SK-N-SH treated with all-trans-retinoic acid at 6 μM for 48 hours (cell line): ENCODE results near the gene CD47.

Experiments
- ATAC-seq: fragments of 200-7000 bp; cut with Tn5 transposase; 3 replicates; pipeline ENCODE4 v1.9.1; 2020; ENCODE audit warnings: mild to moderate bottlenecking, moderate library complexity
- ARNTL ChIP-seq: fragments of 450-650 bp; formaldehyde crosslinking; IDR thresholded peaks from 2 replicates; pipeline ENCODE4 v1.5.0; 2020; ENCODE audit warnings: low read depth, mild to moderate bottlenecking, moderate library complexity, borderline replicate concordance
- BACH2 ChIP-seq: fragments of 250-450 bp; sonication (Bioruptor Pico); IDR thresholded peaks from 2 replicates; pipeline ENCODE4 v1.9.0; 2021; ENCODE audit warnings: mild to moderate bottlenecking, borderline replicate concordance
- CREB5 ChIP-seq: fragments of 250-450 bp; sonication (Bioruptor Pico); IDR thresholded peaks from 2 replicates; pipeline ENCODE4 v1.5.1; 2020; ENCODE audit warnings: low read depth, mild to moderate bottlenecking, moderate library complexity
- CSDC2 ChIP-seq: fragments of 250-450 bp; sonication (Bioruptor Pico); IDR thresholded peaks from 2 replicates; pipeline ENCODE4 v1.5.0; 2020; ENCODE audit warnings: mild to moderate bottlenecking, moderate library complexity
- CSRNP3 ChIP-seq: fragments of 250-450 bp; sonication (Bioruptor Pico); IDR thresholded peaks from 2 replicates; pipeline ENCODE4 v1.5.1; 2021; ENCODE audit warnings: mild to moderate bottlenecking, moderate library complexity
- ESRRG ChIP-seq: fragments of 250-450 bp; sonication (Bioruptor Pico); IDR thresholded peaks from 2 replicates; pipeline ENCODE4 v1.6.1; 2021; ENCODE audit warnings: mild to moderate bottlenecking
- GLIS3 ChIP-seq: fragments of 250-450 bp; sonication (Bioruptor Pico); IDR thresholded peaks from 2 replicates; pipeline ENCODE4 v1.5.0; 2020; ENCODE audit warnings: mild to moderate bottlenecking, moderate library complexity
- ISL1 ChIP-seq: fragments of 250-450 bp; sonication (Bioruptor Pico); IDR thresholded peaks from 2 replicates; pipeline ENCODE4 v2.1.2; 2022; ENCODE audit warnings: mild to moderate bottlenecking, moderate library complexity
- OSR1 ChIP-seq: fragments of 250-450 bp; sonication (Bioruptor Pico); IDR thresholded peaks from 2 replicates; pipeline ENCODE4 v1.8.0; 2022; ENCODE audit warnings: moderate library complexity, mild to moderate bottlenecking, inconsistent platforms
- PPARA ChIP-seq: fragments of 250-450 bp; sonication (Bioruptor Pico); IDR thresholded peaks from 2 replicates; pipeline ENCODE4 v1.5.0; 2020; ENCODE audit warnings: mild to moderate bottlenecking, borderline replicate concordance
- RARB ChIP-seq: fragments of 250-450 bp; sonication (Bioruptor Pico); IDR thresholded peaks from 2 replicates; pipeline ENCODE4 v1.8.0; 2021; ENCODE audit warnings: mild to moderate bottlenecking, moderate library complexity
- SNAI2 ChIP-seq: fragments of 250-450 bp; sonication (Bioruptor Pico); IDR thresholded peaks from 2 replicates; pipeline ENCODE4 v1.5.0; 2020; ENCODE audit warnings: mild to moderate bottlenecking, moderate library complexity
- TCF4 ChIP-seq: fragments of 250-450 bp; sonication (Bioruptor Pico); IDR thresholded peaks from 2 replicates; pipeline ENCODE4 v1.8.0; 2021; ENCODE audit warnings: mild to moderate bottlenecking, moderate library complexity, borderline replicate concordance
- TOX ChIP-seq: fragments of 250-450 bp; sonication (Bioruptor Pico); IDR thresholded peaks from 2 replicates; pipeline ENCODE4 v1.8.0; 2021; ENCODE audit warnings: mild to moderate bottlenecking, moderate library complexity, borderline replicate concordance
- ZC3H10 ChIP-seq: fragments of 250-450 bp; sonication (Bioruptor Pico); IDR thresholded peaks from 2 replicates; pipeline ENCODE4 v1.5.1; 2021; ENCODE audit warnings: mild to moderate bottlenecking, moderate library complexity
- ZFP3 ChIP-seq: fragments of 250-450 bp; sonication (Bioruptor Pico); IDR thresholded peaks from 2 replicates; pipeline ENCODE4 v1.5.0; 2020; ENCODE audit warnings: mild to moderate bottlenecking, moderate library complexity
- ZFP30 ChIP-seq: fragments of 450-650 bp; formaldehyde crosslinking; IDR thresholded peaks from 2 replicates; pipeline ENCODE4 v1.5.0; 2022; ENCODE audit warnings: mild to moderate bottlenecking, moderate library complexity
- ZNF565 ChIP-seq: fragments of 450-650 bp; formaldehyde crosslinking; conservative IDR thresholded peaks from 2 replicates; pipeline ENCODE4 v1.5.0; 2020; ENCODE audit warnings: low read depth, mild to moderate bottlenecking, moderate library complexity
- ZNF70 ChIP-seq: fragments of 450-650 bp; formaldehyde crosslinking; IDR thresholded peaks from 2 replicates; pipeline ENCODE4 v1.5.0; 2020; ENCODE audit warnings: mild to moderate bottlenecking, moderate library complexity
- ZNF8 ChIP-seq: fragments of 450-650 bp; formaldehyde crosslinking; IDR thresholded peaks from 2 replicates; pipeline ENCODE4 v1.5.0; 2020; ENCODE audit warnings: mild to moderate bottlenecking, moderate library complexity
- TF ChIP-seq, protein P1 (sequence below): fragments of 250-450 bp; sonication (Bioruptor Pico); IDR thresholded peaks from 2 replicates; pipeline ENCODE4 v1.5.0; 2020; ENCODE audit warnings: mild to moderate bottlenecking, moderate library complexity
- TF ChIP-seq, protein P2 (sequence below): fragments of 250-450 bp; sonication (Bioruptor Pico); IDR thresholded peaks from 2 replicates; pipeline ENCODE4 v1.8.0; 2020; ENCODE audit warnings: mild to moderate bottlenecking, moderate library complexity, borderline replicate concordance

Gene CD47

GRCh38 chr3:108133048-108133369 lies 42.2 kb upstream of the CD47 start:
- ATAC-seq, result 0 out of 3 replicates have a peak, but pooled peaks have one; percentile 7
- TF ChIP-seq, protein P1, sequence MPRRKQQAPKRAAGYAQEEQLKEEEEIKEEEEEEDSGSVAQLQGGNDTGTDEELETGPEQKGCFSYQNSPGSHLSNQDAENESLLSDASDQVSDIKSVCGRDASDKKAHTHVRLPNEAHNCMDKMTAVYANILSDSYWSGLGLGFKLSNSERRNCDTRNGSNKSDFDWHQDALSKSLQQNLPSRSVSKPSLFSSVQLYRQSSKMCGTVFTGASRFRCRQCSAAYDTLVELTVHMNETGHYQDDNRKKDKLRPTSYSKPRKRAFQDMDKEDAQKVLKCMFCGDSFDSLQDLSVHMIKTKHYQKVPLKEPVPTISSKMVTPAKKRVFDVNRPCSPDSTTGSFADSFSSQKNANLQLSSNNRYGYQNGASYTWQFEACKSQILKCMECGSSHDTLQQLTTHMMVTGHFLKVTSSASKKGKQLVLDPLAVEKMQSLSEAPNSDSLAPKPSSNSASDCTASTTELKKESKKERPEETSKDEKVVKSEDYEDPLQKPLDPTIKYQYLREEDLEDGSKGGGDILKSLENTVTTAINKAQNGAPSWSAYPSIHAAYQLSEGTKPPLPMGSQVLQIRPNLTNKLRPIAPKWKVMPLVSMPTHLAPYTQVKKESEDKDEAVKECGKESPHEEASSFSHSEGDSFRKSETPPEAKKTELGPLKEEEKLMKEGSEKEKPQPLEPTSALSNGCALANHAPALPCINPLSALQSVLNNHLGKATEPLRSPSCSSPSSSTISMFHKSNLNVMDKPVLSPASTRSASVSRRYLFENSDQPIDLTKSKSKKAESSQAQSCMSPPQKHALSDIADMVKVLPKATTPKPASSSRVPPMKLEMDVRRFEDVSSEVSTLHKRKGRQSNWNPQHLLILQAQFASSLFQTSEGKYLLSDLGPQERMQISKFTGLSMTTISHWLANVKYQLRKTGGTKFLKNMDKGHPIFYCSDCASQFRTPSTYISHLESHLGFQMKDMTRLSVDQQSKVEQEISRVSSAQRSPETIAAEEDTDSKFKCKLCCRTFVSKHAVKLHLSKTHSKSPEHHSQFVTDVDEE (CRISPR knock-in tag), result no peak
- no peak for TF ChIP-seq TOX (CRISPR knock-in tag)
- TF ChIP-seq ZFP30, result no peak
- TF ChIP-seq PPARA (CRISPR knock-in tag), result no peak
- no peak for TF ChIP-seq ESRRG (CRISPR knock-in tag)
- TF ChIP-seq ZNF8, result no peak
- no peak for TF ChIP-seq ZNF565
- no peak for TF ChIP-seq CSDC2 (CRISPR knock-in tag)
- no peak for TF ChIP-seq TCF4 (CRISPR knock-in tag)
- no peak for TF ChIP-seq ZFP3 (CRISPR knock-in tag)
- TF ChIP-seq CSRNP3 (CRISPR knock-in tag), result no peak
- TF ChIP-seq BACH2, result no peak
- no peak for TF ChIP-seq GLIS3 (CRISPR knock-in tag)
- no peak for TF ChIP-seq RARB (CRISPR knock-in tag)
- TF ChIP-seq ARNTL (CRISPR knock-in tag), result no peak
- no peak for TF ChIP-seq ZNF70 (CRISPR knock-in tag)
- no peak for TF ChIP-seq ZC3H10 (CRISPR knock-in tag)

DNA sequence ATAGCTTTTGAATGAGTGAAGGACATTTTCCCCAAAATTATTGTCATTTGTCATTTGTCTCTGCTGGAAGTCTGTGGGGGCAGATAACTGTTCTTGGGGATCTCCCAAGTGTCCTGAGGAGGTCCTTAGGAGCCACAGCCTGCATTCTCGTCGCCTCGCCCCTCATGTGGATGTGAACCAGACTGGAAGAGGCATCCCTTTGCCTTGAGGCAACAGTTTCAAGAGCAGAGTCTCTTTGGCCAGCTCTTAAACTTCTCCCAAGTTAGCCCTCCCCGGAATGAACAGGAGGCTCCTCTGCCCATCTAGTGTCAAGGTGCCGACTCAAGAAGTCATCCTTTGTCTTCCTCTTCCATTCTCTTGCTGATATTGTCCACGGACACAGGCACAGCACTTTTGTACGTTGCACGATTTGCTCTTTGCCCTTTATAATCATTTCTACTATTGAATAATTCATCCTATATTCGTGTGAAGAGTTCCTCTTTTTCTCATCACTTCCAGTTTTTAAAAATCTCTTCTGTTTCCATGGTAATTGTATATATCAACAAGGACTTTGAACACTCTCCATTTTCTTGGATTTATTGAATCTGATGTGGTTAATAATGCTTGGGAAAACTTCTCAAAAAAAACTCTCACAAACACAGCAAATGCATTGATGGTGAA lies 40.8 kb upstream of the CD47 start:
- peak; percentile 56 for ATAC-seq
- no peak for TF ChIP-seq CSDC2 (CRISPR knock-in tag)
- TF ChIP-seq ISL1 (CRISPR knock-in tag), result no peak
- no peak for TF ChIP-seq ZNF70 (CRISPR knock-in tag)
- no peak for TF ChIP-seq ZFP3 (CRISPR knock-in tag)
- no peak for TF ChIP-seq ZNF8
- TF ChIP-seq SNAI2 (CRISPR knock-in tag), result no peak
- no peak for TF ChIP-seq BACH2
- TF ChIP-seq GLIS3 (CRISPR knock-in tag), result no peak
- TF ChIP-seq CSRNP3 (CRISPR knock-in tag), result no peak
- TF ChIP-seq PPARA (CRISPR knock-in tag), result no peak

DNA sequence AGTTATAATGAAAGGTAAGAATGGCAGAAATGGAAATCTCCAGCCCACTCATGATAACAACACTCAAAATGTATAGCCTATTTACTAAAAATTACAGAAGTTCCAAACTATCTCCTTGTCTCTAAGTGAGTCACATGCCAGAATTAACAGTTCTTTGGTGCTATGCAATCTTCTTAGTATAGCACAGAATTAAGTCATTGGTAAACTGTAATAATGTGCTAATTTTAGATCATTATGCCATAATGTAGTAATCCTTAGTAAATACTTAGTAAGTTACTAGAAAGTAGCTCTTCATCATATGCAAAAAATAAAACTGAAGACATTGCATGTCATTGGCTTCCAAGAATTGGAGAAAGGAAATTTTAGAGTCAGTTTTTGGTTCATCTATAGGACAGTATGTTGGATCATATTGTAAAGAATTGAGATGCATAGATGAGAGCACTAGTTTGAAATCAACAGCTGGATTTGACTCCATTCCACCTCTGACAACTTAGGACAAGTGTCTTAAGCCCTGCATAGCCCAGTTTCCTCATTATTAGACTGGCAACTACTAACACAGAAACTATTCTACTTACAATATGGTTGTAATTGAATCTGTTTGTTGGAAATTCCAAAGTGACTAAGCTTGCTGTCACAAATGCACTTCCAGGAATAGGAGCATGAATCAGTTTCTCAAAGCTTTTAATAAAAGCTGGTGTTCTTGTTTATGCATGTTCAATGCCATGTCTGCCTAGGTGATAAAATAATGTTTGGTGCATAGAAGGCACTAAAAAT lies 40.1 kb upstream of the CD47 start:
- TF ChIP-seq ISL1 (CRISPR knock-in tag) (peak; percentile 64; the same call in 1 of the 2 replicates), RARB (CRISPR knock-in tag) (no peak)
- ATAC-seq, result peak; percentile 89

DNA sequence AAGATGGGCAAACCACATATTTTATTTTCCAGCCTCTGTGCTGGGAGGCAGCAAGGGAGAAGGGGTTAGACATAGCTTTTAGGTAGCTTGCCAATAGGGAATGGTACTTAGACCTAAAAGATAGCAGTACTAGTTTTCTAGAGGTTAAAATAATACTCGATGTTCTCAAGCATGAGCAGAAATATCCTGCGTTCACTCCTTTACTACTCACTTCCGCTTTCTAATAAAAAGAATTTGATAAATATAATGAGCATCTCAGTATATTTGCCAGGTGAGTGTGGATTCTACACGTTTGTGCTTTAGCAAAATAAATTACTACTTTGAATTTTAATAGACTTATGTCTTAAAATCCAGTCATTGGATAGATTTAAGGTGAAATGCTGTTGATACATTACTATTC lies 39.4 kb upstream of the CD47 start:
- no peak for ATAC-seq
- TF ChIP-seq, protein P2, sequence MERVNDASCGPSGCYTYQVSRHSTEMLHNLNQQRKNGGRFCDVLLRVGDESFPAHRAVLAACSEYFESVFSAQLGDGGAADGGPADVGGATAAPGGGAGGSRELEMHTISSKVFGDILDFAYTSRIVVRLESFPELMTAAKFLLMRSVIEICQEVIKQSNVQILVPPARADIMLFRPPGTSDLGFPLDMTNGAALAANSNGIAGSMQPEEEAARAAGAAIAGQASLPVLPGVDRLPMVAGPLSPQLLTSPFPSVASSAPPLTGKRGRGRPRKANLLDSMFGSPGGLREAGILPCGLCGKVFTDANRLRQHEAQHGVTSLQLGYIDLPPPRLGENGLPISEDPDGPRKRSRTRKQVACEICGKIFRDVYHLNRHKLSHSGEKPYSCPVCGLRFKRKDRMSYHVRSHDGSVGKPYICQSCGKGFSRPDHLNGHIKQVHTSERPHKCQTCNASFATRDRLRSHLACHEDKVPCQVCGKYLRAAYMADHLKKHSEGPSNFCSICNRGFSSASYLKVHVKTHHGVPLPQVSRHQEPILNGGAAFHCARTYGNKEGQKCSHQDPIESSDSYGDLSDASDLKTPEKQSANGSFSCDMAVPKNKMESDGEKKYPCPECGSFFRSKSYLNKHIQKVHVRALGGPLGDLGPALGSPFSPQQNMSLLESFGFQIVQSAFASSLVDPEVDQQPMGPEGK (CRISPR knock-in tag), result no peak
- TF ChIP-seq CREB5 (CRISPR knock-in tag) (no peak), ZNF70 (CRISPR knock-in tag) (no peak), ISL1 (CRISPR knock-in tag) (no peak), TCF4 (CRISPR knock-in tag) (no peak), ZC3H10 (CRISPR knock-in tag) (no peak), OSR1 (CRISPR knock-in tag) (no peak), ZNF565 (no peak), ZNF8 (no peak), CSDC2 (CRISPR knock-in tag) (no peak), RARB (CRISPR knock-in tag) (no peak), GLIS3 (CRISPR knock-in tag) (no peak), PPARA (CRISPR knock-in tag) (no peak)
- TF ChIP-seq, protein P1 (CRISPR knock-in tag), result no peak
